IMR-90 (cell line): ENCODE data around the gene CDC5L. TPM values are rescaled to one million over a fixed set of nuclear protein-coding genes. Genes with fewer than 3 reads are reported as not detected.

Source experiments
- ATAC-seq: fragments of 200-7000 bp; cut with Tn5 transposase; 2 replicates; pipeline ENCODE4 v1.9.1; 2020; ENCODE audit warnings: low read depth, mild to moderate bottlenecking, moderate library complexity
- BruUV-seq: library from RNA; stranded (reverse); fragments of 400-500 nt; replicated peaks from 2 replicates; lab custom pipeline; 2021; lab: Mats Ljungman, UMichigan
- CTCF ChIA-PET: fragments of 300-600 bp; formaldehyde crosslinking; extraction: SDS; loops from one replicate; lab custom pipeline; 2021; ENCODE audit warnings: antibody characterized with exemption; lab: Yijun Ruan, JAX
- POLR2A ChIA-PET: fragments of 300-600 bp; sonication (Branson Sonifier 250); formaldehyde crosslinking; loops from one replicate; lab custom pipeline; 2022; ENCODE audit warnings: antibody characterized with exemption; ENCODE audit not compliant: unreplicated experiment; lab: Charles Lee
- DNase-seq: peaks from one replicate; pipeline ENCODE4 v3.0.0; 2013
- H2AFZ ChIP-seq: replicated peaks from 2 replicates; pipeline ENCODE3; 2013; ENCODE audit warnings: low read length, mild to moderate bottlenecking; ENCODE audit not compliant: poor library complexity
- H2AK5ac ChIP-seq: 2 replicates; pipeline ENCODE4 v1.6.1; 2013; ENCODE audit warnings: low read depth, low read length, inconsistent platforms
- H2AK9ac ChIP-seq: replicated peaks from 2 replicates; pipeline ENCODE3; 2013; ENCODE audit warnings: mild to moderate bottlenecking, low read depth, low read length, moderate library complexity; ENCODE audit not compliant: poor library complexity
- H2BK120ac ChIP-seq: 2 replicates; pipeline ENCODE4 v1.6.1; 2013; ENCODE audit warnings: low read depth, low read length, inconsistent platforms
- H2BK15ac ChIP-seq: 3 replicates; pipeline ENCODE4 v1.6.1; 2013; ENCODE audit warnings: low read depth, low read length, inconsistent platforms
- H2BK20ac ChIP-seq: 2 replicates; pipeline ENCODE4 v1.6.1; 2013; ENCODE audit warnings: low read depth, mild to moderate bottlenecking, inconsistent platforms, low read length, moderate library complexity
- H2BK5ac ChIP-seq: 2 replicates; pipeline ENCODE4 v1.6.1; 2013; ENCODE audit warnings: mild to moderate bottlenecking, low read depth, low read length, inconsistent platforms; ENCODE audit not compliant: poor library complexity, severe bottlenecking
- H3K14ac ChIP-seq: replicated peaks from 2 replicates; pipeline ENCODE4 v1.6.1; 2013; ENCODE audit warnings: low read depth, low read length, inconsistent platforms
- H3K18ac ChIP-seq: 2 replicates; pipeline ENCODE4 v1.6.1; 2013; ENCODE audit warnings: low read depth, low read length, control low read depth
- H3K23ac ChIP-seq: 2 replicates; pipeline ENCODE4 v1.6.1; 2013; ENCODE audit warnings: low read depth, low read length, inconsistent platforms
- H3K27ac ChIP-seq: 2 replicates; pipeline ENCODE4 v1.5.1; 2013; ENCODE audit warnings: mild to moderate bottlenecking, control low read depth, low read length; ENCODE audit not compliant: insufficient read depth
- H3K27me3 ChIP-seq: 2 replicates; pipeline ENCODE4 v1.6.1; 2013; ENCODE audit warnings: low read length; ENCODE audit not compliant: control insufficient read depth, insufficient read depth
- H3K36me3 ChIP-seq: 2 replicates; pipeline ENCODE4 v1.6.1; 2013; ENCODE audit warnings: low read length, mixed read lengths; ENCODE audit not compliant: control insufficient read depth, insufficient read depth
- H3K4ac ChIP-seq: 2 replicates; pipeline ENCODE4 v1.6.1; 2013; ENCODE audit warnings: low read depth, low read length, inconsistent platforms
- H3K4me1 ChIP-seq: 2 replicates; pipeline ENCODE4 v1.6.1; 2013; ENCODE audit warnings: low read length, mixed read lengths; ENCODE audit not compliant: control insufficient read depth, insufficient read depth
- H3K4me2 ChIP-seq: 2 replicates; pipeline ENCODE4 v1.6.1; 2013; ENCODE audit warnings: low read depth, mild to moderate bottlenecking, control low read depth, low read length, moderate library complexity
- H3K4me3 ChIP-seq: 2 replicates; pipeline ENCODE4 v1.5.1; 2013; ENCODE audit warnings: low read depth, mild to moderate bottlenecking, control low read depth, low read length, moderate library complexity; ENCODE audit not compliant: insufficient read depth
- H3K56ac ChIP-seq: 2 replicates; pipeline ENCODE4 v1.6.1; 2013; ENCODE audit warnings: low read length, inconsistent platforms; ENCODE audit not compliant: insufficient read depth; ENCODE audit errors: extremely low read depth
- H3K79me1 ChIP-seq, 2 experiments: 2 replicates each; pipeline ENCODE4 v1.6.1; 2013; ENCODE audit warnings: low read length in 2 of 2, inconsistent platforms in 1 of 2, low read depth in 1 of 2
- H3K9ac ChIP-seq: 2 replicates; pipeline ENCODE4 v1.6.1; 2013; ENCODE audit warnings: low read depth, low read length, control low read depth
- H3K9me1 ChIP-seq: 2 replicates; pipeline ENCODE4 v1.6.1; 2013; ENCODE audit warnings: low read length, inconsistent platforms; ENCODE audit not compliant: insufficient read depth
- H3K9me3 ChIP-seq: 2 replicates; pipeline ENCODE4 v1.6.1; 2013; ENCODE audit warnings: low read length; ENCODE audit not compliant: control insufficient read depth, insufficient read depth
- H4K20me1 ChIP-seq: 2 replicates; pipeline ENCODE4 v1.6.1; 2013; ENCODE audit warnings: low read length, inconsistent platforms; ENCODE audit not compliant: insufficient read depth
- H4K5ac ChIP-seq: 2 replicates; pipeline ENCODE4 v1.6.1; 2013; ENCODE audit warnings: mild to moderate bottlenecking, low read depth, low read length, control low read depth
- H4K8ac ChIP-seq, 2 experiments: 2 replicates each; pipeline ENCODE4 v1.6.1; 2013; ENCODE audit warnings: low read depth in 2 of 2, low read length in 2 of 2, control low read depth in 1 of 2, inconsistent platforms in 1 of 2
- H4K91ac ChIP-seq: 2 replicates; pipeline ENCODE4 v1.6.1; 2013; ENCODE audit warnings: low read depth, low read length, inconsistent platforms; ENCODE audit not compliant: insufficient read depth
- BHLHE40 ChIP-seq: fragments of 150-350 bp; IDR thresholded peaks from 2 replicates; pipeline ENCODE4 v1.6.1; 2016; ENCODE audit warnings: mild to moderate bottlenecking, low read depth, low read length
- CEBPB ChIP-seq: IDR thresholded peaks from 2 replicates; pipeline ENCODE4 v1.6.1; 2012; ENCODE audit warnings: low read depth, low read length, improper control_type of control experiment
- FOS ChIP-seq: fragments of 150-350 bp; IDR thresholded peaks from 2 replicates; pipeline ENCODE4 v1.6.1; 2016; ENCODE audit warnings: low read depth, low read length
- POLR2A ChIP-seq: IDR thresholded peaks from 2 replicates; pipeline ENCODE4 v1.6.1; 2012; ENCODE audit warnings: mild to moderate bottlenecking, low read depth, low read length
- WGBS, 2 experiments: methylation state at CpG; one replicate each; pipeline versions ENCODE4 v1.1.5 to v1.1.7; 2013; ENCODE audit warnings: missing lambda C conversion rate in 2 of 2; ENCODE audit not compliant: insufficient read length in 1 of 2; ENCODE audit errors: extremely low coverage in 2 of 2; 5-methylcytosine and 5-hydroxymethylcytosine counted together
- dilution Hi-C: fragments of 300-500 bp; cut with HindIII; formaldehyde crosslinking; loops from one replicate; pipeline ENCODE4 v1.14.3; 2018; ENCODE audit warnings: low sequenced_read_pairs; ENCODE audit not compliant: unreplicated experiment
- in situ Hi-C: fragments of 300-500 bp; cut with MboI; formaldehyde crosslinking; loops from 3 replicates; pipeline ENCODE4 v1.14.3; 2019; ENCODE audit warnings: low sequenced_read_pairs, inconsistent platforms, mixed read lengths
- intact Hi-C: fragments of 100-400 bp; cut with micrococcal nuclease; formaldehyde crosslinking; loops from 2 replicates; pipeline ENCODE4 v1.10.0; 2022
- polyA plus RNA-seq, 3 experiments: library from polyadenylated mRNA; depleted of rRNA; stranded (reverse); fragments of >200 nt; gene quantifications; 2 replicates each; pipeline ENCODE4 v1.2.3, GENCODE V29; 2012; ENCODE audit warnings: low replicate concordance in 1 of 3
- total RNA-seq: library from RNA; depleted of rRNA; stranded (reverse); fragments of >200 nt; gene quantifications from 2 replicates; pipeline ENCODE4 v1.2.3, GENCODE V29; 2012

CDC5L gene
- total and polyA plus RNA-seq, 2 of the 4 experiments (the other 2 are of a cell fraction): 9.9 to 17.7 TPM

GRCh38 chr6:44477293-44477894, 89.9 kb downstream of the CDC5L start:
- Histone ChIP-seq H3K23ac (no peak overlapping the region), H3K9me1 (no peaks in the 10 kb centered on the region), H2AK9ac (peak overlapping the region; percentile 45), H2AFZ (no peak overlapping the region), H3K79me1 (no peaks in the 10 kb centered on the region), H2BK20ac (no peak overlapping the region), H3K56ac (no peak overlapping the region), H3K4me2 (no peak overlapping the region), H3K18ac (no peak overlapping the region), H3K4ac (no peak overlapping the region), H3K9me3 (no peaks in the 10 kb centered on the region), H3K9ac (no peak overlapping the region), H3K4me3 (no peak overlapping the region), H2BK5ac (no peak overlapping the region), H2AK5ac (no peak overlapping the region), H2BK15ac (no peak overlapping the region), H3K27ac (no peak overlapping the region), H3K27me3 (peaks cover 49% of the 10 kb centered on the region), H4K5ac (no peak overlapping the region), H4K20me1 (no peaks in the 10 kb centered on the region), H2BK120ac (no peak overlapping the region), H3K4me1 (peaks cover 2% of the 10 kb centered on the region; the same call in 1 of the 2 replicates), H3K14ac (no peak overlapping the region), H4K8ac (no peak overlapping the region), H3K36me3 (no peaks in the 10 kb centered on the region), H4K91ac (no peak overlapping the region)
- POLR2A ChIA-PET: no interaction called here
- intact Hi-C loops (loop anchor here (5.0 kb wide), 4 partner anchors 115 to 900 kb away; partner anchors contain the start of gene SUPT3H), in situ Hi-C loops (loop anchor here (10.0 to 25.0 kb wide), 2 partner anchors 167 to 1235 kb away; no protein-coding TSS in a partner anchor), dilution Hi-C loops (no loop called here)
- no TSS peak for BruUV-seq
- CTCF ChIA-PET: no interaction called here
- DNase-seq (no peak), ATAC-seq (no peak)
- TF ChIP-seq CEBPB (no peak), FOS (no peak), BHLHE40 (no peak), POLR2A (no peak)
- 85% methylated on average over 2 of the region's 5 CpGs; no CpG with 5 or more reads in 1 of the 2 experiments for WGBS, 2 experiments
